NT2/D1 (cell line): ENCODE results near the gene FAF2.

Source experiments
- SUZ12 ChIP-seq: IDR thresholded peaks from 2 replicates; pipeline ENCODE4 v1.6.1; 2011; ENCODE audit not compliant: insufficient read length, insufficient read depth; ENCODE audit errors: extremely low read depth
- YY1 ChIP-seq: IDR thresholded peaks from 2 replicates; pipeline ENCODE4 v1.6.1; 2011; ENCODE audit not compliant: insufficient read length, insufficient read depth
- ZNF274 ChIP-seq: IDR thresholded peaks from 2 replicates; pipeline ENCODE4 v1.6.1; 2011; ENCODE audit warnings: mild to moderate bottlenecking, low read depth, low read length

- no peak for TF ChIP-seq YY1
- TF ChIP-seq ZNF274 = no peak
- no peak for TF ChIP-seq SUZ12
Measured at GRCh38 chr5:176413255-176413565, 35.0 kb upstream of the FAF2 start.
